DMS53 treated with DMSO at 0.1 percent for 48 hours (cell line): Measurements from ENCODE around the gene NEUROG2.
"Not testable (repeated sequence)": the region's sequence is repeated elsewhere in the genome, so short reads cannot be mapped to it uniquely, and the experiment has no call there.

Source experiments
- DNase-seq: peaks from one replicate; lab custom pipeline; 2025; ENCODE audit not compliant: unreplicated experiment; lab: John Stamatoyannopoulos, UW

Gene NEUROG2

DNA sequence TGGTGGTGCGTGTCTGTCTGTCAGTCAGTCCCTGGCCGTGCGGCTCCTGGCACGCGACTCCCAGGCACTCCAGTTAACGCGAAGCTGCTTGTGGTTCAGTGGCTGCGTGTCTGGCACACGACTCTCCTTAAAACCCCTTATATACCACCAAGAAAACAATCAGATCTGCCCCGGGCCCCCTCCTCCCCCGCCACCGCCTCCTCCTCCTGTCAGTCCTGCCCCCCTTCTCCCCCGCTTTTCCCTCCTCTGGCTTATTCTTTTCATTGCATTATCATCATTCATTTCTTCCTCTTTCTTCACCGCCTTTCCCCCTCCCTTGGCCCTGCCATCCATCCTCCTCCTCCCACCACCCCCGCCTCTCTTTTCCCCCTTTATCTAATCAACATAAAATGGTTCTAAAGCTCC is at the start of gene NEUROG2:
Gene NEUROG2 (minus strand): TSS at position 115 of the 405 bp plus-strand sequence. CDS start 705 bp downstream, outside the sequence.
- no peak for DNase-seq

DNA sequence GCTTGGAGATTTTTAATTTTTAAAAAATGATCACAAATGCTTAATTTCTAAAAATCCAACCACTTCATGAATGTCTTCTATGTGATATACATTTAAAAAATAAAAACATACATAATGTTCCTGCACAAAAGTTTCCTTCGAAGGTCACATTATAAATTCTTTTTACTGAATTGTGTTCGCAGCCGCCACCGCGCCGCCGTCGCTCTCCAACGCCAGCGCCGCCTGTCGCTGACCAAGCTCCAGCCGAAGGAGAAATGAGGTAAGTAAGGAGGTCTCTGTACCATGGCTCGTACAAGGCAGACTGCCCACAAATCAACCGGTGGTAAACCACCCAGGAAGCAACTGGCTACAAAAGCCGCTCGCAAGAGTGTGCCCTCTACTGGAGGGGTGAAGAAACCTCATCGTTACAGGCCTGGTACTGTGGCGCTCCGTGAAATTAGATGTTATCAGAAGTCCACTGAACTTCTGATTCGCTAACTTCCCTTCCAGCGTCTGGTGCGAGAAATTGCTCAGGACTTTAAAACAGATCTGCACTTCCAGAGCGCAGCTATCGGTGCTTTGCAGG is 48.8 kb upstream of the NEUROG2 start:
- no peak for DNase-seq

DNA sequence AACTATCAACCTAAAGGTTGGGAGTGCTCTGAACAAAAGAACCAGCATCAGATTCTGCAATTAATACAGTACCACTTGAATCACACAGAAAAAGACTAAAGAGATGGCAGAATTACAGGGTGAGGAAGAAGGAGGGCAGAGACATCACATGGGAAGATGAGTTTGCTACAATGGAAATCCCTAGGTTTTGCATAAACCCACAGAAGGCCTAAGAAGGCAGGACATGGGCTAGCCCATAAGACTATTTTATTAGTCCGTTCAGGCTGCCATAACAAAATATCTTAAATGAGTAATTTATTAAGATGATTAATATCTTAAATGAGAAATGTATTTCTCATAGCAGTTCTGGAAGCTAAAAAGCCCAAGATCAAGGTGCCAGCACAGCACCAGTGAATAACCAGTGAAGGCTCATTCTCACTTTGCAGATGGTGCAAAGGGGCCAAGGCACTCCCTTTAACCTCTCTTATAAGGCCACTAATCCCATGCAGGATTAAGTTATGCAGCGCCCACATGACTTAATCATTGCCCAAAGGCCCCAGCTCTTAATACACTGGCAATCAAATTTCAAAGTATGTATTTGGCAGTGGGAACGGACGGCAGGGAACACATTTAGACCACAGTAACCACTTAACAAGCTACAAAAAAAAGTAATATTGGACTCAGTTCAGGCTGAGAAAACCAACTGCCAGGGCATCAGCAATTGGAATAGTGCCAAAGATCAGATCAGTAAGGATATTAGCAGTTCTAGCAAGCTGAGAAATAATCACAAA is 47.6 kb upstream of the NEUROG2 start:
- DNase-seq, result no peak

DNA sequence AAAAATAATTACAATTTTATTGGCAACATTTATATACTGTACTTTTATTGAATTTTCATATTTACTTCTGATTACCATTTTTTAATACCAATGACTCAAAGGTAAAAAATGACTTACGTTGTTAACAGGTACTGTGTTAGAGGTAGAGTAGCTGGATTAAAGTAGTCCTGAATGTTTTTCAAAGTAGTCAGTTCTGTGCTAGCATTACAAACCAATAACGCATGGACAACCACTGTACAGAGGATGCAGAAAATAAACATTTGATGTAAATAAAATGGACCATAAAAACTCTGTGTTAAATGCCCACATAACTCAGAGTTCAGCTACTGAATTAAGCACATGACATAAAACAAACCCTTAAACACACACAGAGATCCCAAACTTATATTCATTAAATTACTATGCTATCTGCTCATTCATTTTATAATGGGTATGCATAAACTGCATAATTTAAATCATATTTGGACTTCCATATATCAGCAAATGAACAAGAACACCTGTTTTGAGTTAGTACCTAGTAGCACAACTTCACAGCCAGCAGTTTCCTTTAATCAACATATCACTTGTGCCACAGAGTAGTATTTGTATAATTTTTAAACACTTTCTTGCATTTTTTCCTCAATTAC is 46.4 kb upstream of the NEUROG2 start:
- no peak for DNase-seq

DNA sequence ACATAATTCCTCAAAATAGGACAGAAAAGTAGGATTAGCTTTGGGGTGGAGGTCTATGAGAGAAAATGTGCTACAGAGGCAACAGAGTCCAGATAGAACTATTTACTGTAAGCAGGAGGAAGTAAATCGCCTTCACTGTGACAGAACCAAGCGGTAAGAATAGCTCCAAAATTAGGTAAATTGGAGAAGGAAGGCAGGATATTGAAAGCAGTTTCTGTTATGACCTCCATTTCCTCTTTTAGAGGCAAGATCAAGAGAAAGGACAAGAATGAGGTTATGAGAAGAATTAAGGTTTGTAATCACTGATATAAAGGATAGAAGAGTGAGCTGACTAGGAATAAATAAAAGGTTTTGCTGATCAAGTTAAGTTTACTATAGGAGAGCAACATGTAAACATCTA is 44.1 kb upstream of the NEUROG2 start:
- DNase-seq, result no peak

DNA sequence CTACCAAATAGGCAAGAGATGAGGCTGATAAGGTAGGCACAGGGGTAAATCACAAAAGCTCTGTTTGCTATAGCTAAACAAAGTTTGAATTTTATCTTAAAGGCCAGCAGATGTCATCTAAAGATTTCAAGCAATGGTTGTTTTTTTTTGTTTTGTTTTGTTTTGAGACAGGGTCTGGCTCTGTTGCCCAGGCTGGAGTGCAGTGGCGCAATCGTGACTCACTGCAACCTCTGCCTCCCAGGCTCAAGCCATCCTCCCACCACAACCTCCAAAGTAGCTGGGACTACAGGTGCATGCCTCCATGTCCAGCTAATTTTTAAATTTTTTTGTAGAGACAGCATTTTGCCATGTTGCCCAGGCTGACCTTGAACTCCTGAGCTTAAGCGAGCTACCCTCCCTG is 43.1 kb upstream of the NEUROG2 start:
- no peak for DNase-seq

DNA sequence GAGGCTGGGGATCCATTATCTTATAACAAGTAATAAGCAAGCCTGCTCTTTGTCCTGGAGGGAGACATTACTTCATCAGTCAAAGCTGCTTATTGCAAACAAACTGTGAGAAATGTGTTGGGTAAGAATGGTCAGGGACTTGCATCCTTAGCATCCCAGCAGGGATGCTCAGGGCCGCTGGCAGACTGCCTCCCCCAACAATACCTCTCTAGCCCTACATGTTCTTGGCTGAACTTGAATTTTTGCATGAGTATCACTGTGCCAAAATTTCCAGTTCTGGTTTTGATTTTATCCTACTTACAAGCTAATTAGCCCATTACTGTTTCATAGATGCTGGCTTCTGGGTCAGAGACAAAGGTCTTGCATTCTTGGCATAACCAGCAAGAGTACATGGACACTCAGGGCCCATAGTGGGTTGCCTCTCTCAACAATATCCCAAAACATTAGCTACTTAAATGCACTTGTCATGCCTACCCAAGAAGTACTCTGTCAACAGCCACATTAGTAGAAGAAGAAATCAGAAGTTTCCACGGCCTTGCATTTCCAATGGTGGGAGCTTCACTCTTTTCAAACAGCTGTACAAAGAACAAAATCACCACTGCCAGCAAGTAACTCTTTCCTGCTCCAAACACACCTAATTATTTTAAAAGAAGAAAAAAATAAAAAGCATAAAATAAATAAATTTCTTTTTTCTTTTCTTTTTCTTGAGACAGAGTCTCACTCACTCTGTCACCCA is 41.9 kb upstream of the NEUROG2 start:
- no peak for DNase-seq

DNA sequence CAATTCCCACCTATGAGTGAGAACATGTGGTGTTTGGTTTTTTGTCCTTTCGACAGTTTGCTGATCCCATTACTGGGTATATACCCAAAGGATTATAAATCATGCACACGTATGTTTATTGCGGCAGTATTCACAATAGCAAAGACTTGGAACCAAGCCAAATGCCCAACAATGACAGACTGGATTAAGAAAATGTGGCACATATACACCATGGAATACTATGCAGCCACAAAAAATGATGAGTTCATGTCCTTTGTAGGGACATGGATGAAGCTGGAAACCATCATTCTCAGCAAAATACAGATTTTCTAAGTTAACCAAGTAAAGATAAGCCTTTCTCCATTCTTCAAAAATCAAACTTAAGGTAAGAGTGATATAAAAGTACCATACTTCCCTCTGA is 38.3 kb upstream of the NEUROG2 start:
- not testable (repeated sequence) for DNase-seq

DNA sequence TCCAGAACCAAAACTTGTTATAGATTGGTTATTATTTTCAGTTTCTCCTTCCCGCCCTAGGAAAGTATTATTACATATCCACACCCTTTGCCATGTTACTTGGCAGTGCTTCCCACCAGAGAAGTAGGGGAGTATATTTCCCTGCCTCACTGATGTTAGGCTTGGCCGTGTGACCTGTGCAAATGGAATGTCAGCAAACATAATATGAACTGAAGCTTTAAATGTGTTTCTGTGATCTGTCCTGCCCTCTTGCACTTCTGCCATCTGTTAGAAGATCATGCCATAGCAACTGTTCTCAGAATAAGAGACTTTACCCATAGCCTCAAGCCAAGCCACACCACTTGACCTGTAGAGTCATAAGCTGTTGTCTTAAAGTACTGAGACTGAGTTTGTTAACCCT is 36.7 kb upstream of the NEUROG2 start:
- DNase-seq, result no peak

DNA sequence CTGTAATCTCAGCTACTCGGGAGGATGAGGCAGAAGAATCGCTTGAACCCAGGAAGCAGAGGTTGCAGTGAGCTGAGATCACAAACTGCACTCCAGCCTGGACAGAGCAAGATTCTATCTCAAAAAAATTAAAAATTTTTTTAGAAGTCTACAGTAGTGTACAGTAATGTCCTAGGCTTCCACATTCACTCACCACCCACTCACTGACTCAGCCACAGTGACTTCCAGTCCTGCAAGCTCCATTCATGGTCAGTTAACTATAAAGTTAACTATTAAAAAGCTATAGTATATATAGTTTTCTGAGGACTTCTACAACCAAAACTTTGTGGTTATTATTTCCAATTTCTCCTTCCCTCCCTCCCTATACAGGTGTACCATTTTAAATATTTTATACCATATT is 34.7 kb upstream of the NEUROG2 start:
- no peak for DNase-seq

DNA sequence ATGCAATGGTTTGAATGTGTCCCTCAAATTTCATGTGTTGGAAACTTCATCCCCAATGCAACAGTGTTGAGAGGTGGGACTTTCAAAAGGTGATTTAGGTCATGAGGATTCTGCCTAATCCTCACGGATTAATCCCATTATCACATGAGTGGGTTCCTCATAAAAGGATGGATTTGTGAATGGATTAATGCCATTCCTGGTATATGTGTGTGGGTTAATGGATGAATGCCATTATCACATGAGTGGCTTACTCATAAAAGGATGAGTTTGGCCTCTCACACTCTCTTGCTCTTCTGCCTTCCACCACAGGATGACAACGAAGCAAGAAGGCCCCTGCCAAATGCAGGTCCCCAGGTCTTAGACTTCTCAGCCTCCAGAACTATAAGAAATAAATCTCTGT is 30.5 kb upstream of the NEUROG2 start:
- DNase-seq, result no peak

DNA sequence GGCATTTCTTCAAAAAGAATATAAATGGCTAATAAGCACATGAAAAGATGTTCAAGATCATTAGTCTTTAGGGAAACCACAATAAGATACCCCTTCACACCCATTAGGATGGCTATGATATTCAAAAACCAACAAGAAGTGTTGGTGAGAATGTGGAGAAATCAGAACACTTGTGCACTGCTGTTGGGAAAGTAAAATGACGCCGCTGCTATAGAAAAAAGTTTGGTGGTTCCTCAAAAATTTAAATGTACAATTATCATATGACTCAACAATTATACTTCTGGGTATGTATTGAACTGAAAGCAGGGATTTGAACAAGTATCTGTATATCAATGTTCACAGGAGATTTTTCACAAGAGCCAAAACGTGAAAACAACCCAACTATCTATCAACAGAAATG is 29.4 kb upstream of the NEUROG2 start:
- DNase-seq, result no peak

DNA sequence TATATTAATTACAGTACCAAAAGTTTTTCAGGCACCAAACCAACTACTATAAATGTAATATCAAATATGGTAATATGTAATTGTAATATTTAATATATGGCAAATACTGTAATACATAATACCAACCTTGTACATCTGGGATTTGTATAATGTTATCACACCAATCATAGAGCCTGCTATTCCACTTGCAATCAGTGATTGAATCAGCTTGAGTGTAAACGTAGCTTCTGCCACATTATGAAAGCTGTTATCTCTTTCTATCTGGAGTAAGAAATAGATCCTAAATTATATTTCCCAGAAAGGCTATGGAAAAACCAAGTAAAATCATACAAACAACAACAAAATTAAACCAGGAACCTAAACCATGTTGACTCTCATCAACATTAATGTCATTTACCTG is 24.7 kb upstream of the NEUROG2 start:
- DNase-seq, result no peak

DNA sequence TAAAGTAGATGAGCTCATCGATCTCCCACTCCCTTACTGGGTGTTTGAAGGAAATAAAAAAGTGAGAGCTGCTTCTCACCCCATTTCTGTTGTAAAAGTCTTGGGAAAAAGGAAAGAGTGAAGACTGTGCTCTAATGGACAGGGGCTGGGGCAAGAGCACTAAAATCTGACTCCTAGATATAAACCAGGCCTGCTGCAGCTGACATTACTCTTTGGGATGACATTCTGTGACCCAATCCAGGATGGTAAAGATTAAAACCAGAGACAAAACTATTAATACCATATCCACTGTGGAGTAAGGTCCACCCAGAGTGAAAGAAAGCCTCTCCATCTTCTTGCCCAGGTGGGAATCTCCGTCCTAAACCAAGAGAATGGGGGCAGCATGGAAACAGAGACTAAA is 20.1 kb upstream of the NEUROG2 start:
- no peak for DNase-seq

DNA sequence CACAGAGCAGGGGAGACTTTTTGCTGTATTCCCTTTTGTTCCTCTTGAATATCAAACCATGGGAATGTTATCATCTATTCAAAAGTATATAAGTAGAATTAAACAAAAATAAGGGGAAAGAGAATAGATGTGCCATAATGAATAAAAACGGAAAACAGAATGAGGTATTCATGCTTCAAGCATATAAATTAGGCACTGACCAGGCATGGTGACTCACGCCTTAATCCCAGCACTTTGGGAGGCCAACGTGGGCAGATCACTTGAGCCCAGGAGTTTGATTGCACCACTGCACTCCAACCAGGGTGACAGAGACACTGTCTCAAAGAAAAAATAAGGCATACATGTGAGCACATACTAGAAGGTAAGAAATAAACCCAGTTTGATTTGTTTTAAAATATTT is 16.3 kb upstream of the NEUROG2 start:
- no peak for DNase-seq

DNA sequence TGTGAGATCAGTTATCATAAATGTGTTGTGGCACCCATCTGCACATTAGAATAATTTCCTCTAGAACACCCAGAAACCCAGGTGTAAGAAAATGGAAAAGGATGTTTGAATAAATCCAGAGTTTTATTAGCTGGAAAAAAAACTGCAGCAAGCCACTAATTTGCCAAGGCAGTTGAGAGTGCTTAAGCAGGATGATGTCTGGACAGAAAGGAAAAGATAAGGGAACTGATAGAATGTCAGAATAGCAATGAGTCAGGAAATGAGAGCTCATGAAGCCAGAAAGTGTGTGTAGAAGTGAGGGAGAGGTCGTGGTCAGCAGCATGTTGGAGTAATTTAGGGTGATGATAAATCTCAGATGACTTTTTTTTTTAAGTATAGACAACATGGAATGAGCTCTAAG is 15.2 kb upstream of the NEUROG2 start:
- no peak for DNase-seq

DNA sequence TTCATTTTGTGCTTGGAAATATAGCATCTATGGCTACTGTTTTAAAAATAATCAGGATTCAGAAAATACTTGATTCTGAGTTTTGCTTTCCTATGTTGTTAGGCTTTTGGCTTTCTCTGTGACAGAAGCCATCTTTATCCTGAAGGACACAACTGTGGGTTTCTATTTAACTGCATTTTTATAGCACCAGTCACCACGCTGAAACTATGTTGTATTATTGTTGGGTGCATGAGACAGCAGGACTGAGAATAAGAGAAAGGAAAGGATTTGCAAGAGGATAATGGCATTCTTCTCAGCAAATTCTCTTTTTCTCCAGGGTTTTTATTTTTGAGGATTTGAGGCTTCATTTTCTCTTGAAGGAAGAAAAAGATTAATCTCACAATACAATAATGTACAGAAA is 10.1 kb upstream of the NEUROG2 start:
- no peak for DNase-seq

DNA sequence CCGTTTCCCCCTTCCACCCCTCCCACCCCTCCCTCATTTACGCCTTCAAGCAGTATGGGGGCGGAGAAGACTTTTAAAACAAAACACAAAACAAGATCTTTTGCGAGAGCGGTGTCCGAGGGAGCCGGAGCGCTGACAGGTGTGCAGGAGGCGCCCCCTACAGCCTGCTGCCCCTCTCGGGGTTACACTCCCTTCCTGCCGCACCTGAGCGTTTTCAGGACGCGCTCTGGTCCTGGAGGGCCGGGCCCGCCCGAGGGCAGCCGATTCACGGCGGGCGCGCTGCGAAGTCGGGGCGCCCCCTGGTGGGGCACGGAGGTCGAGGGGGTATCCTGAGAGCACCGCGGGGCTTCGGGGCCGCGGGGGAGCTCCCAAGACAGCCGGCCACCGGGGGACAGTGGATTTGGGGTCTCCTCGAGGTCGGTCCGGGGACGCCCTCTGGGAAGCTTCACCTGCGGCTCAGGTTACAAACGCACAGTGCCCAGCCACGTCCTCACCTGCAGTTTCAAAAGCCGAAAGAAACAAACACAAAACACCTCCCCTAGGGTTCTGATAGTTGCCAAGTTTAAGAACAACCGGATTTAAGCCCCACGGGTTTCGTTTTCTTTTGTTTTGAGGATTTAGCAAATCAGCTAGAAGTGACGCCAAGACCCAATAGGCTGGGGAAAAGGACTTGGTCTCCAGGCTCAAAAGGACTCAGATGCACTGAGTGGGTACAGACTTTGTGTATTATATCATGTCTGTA is 8.0 kb upstream of the NEUROG2 start:
- peak; percentile 52 for DNase-seq

DNA sequence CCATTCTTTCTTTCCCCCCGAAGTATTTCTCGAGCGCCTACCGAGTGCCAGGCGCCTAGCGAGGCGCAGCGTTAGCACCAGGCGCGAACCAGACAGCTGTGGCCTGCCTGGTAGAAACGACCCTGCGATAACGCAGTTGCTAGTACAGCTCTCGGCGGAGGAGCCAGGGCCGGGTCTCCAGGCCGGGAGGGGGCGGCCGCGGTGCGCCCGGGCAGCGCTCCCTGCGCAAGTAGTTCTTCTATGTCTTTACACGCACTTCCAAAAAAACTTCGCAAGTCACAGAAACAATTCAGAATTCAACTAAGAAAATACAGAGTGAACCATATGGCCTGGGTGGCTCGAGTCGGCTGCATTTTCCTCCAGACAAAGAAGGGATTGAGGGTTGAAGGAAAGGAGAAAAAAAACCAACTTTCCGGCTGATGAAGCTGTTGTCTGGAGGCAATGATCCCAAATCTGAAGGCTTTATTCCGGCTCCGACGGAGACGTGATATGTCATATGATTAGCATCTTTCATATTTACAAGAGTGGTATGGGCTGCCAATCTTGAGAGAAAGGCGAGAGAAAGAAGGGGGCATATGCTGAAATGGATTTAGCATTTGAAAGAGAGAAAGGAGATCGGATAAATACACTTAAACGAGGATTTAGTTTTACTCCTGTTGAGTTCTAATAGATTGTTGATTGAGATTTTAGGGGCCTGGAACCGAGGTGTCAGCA is 7.2 kb upstream of the NEUROG2 start:
- peak; percentile 31 for DNase-seq

DNA sequence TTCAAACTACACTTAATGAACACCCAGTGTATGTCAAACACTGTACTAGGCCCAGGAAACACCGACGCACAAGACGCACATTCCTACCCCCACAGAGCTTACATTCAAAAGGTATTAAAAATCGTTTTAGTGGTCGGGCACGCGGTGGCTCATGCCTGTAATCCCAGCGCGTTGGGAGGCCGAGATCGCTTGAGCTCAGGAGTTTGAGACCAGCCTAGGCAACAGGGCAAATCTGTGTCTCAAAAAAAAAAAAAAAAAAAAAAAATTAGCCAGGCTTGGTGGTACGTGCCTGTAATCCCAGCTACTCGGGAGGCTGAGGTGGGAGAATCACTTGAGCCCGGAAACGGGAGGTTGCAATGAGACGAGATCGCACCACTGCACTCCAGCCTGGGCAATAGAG is 6.5 kb upstream of the NEUROG2 start:
- DNase-seq, result not testable (repeated sequence)
